Vagina (tissue), 2 donors: Measurements from ENCODE around the gene PKD1. TPM values are rescaled to one million over a fixed set of nuclear protein-coding genes. Genes with fewer than 3 reads are reported as not detected.

ENCODE experiments used
- DNase-seq, 2 donors: peaks; one replicate each; pipeline ENCODE4 v3.0.0-alpha.2; 2017; ENCODE audit errors: extremely low spot score in 2 of 2
- H3K27ac ChIP-seq: fragments of 200-600 bp; sonication (generic); one replicate; pipeline ENCODE4 v1.5.1; 2019
- H3K27me3 ChIP-seq: fragments of 200-600 bp; sonication (generic); one replicate; pipeline ENCODE4 v1.5.1; 2019
- H3K36me3 ChIP-seq, 2 donors: fragments of 200-600 bp; sonication (generic); one replicate each; pipeline ENCODE4 v1.5.1; 2017 to 2019
- H3K4me1 ChIP-seq: fragments of 200-600 bp; sonication (generic); one replicate; pipeline ENCODE4 v1.5.1; 2019
- H3K4me3 ChIP-seq, 2 donors: fragments of 200-600 bp; sonication (generic); 1 replicate in 1 of 2; 2 replicates in 1 of 2; pipeline ENCODE4 v1.5.1; 2016 to 2019
- H3K9me3 ChIP-seq: fragments of 200-600 bp; sonication (generic); one replicate; pipeline ENCODE4 v1.5.1; 2019
- CTCF ChIP-seq, 3 experiments: fragments of 450-650 bp in 2 of 3; fragments of 200-600 bp in 1 of 3; sonication (generic) in 1 of 3; IDR thresholded peaks; one replicate each; pipeline ENCODE4 v1.5.1; 2017 to 2019; ENCODE audit warnings: antibody characterized with exemption in 3 of 3, mild to moderate bottlenecking in 2 of 3, moderate library complexity in 2 of 3
- POLR2A ChIP-seq, 2 donors: fragments of 450-650 bp; IDR thresholded peaks; one replicate each; pipeline ENCODE4 v1.6.1; 2017; ENCODE audit warnings: antibody characterized with exemption in 2 of 2, mild to moderate bottlenecking in 2 of 2, moderate library complexity in 2 of 2
- POLR2AphosphoS5 ChIP-seq, 2 donors: sonication (generic); formaldehyde crosslinking; IDR thresholded peaks; one replicate each; pipeline ENCODE4 v1.9.0; 2017; ENCODE audit warnings: antibody characterized with exemption in 2 of 2, mild to moderate bottlenecking in 2 of 2, low read depth in 1 of 2; ENCODE audit not compliant: insufficient read depth in 1 of 2
- intact Hi-C: fragments of 100-400 bp; cut with DNase I; formaldehyde crosslinking; loops from one replicate; pipeline ENCODE4 v1.15.1; 2023
- total RNA-seq: library from RNA; depleted of rRNA; stranded (reverse); fragments of >200 nt; gene quantifications from one replicate; pipeline ENCODE4 v1.2.3, GENCODE V29; 2016

The PKD1 gene
- total RNA-seq, 1 donor from 2014 or later = 153 TPM

- peaks cover 0 to 75% of the 10 kb centered on the region in 2 donors for H3K36me3 ChIP-seq
- TF ChIP-seq POLR2AphosphoS5 (IDR thresholded peaks at IDR 0.05; ENCODE audit: insufficient read depth in 1 of 2, low read depth in 1 of 2) (no peak), CTCF (IDR thresholded peaks at IDR 0.05) (no peak), POLR2A (IDR thresholded peaks at IDR 0.05) (no peak)
- no peaks in the 10 kb centered on the region for H3K27me3 ChIP-seq
- peak overlapping the region; percentile 33 for H3K27ac ChIP-seq
- intact Hi-C loops = no loop called here
- no peak for DNase-seq
- H3K4me3 ChIP-seq = no peak overlapping the region
- peaks cover 17% of the 10 kb centered on the region for H3K4me1 ChIP-seq
- H3K9me3 ChIP-seq = no peaks in the 10 kb centered on the region
These were observed 44.7 kb downstream of the PKD1 start for GRCh38 chr16:2090777-2091546.

- peaks cover 0 to 70% of the 10 kb centered on the region in 2 donors for H3K36me3 ChIP-seq
- H3K27me3 ChIP-seq = no peaks in the 10 kb centered on the region
- H3K9me3 ChIP-seq = no peaks in the 10 kb centered on the region
- TF ChIP-seq POLR2A (IDR thresholded peaks at IDR 0.05) (no peak), CTCF (IDR thresholded peaks at IDR 0.05) (no peak), POLR2AphosphoS5 (IDR thresholded peaks at IDR 0.05; ENCODE audit: insufficient read depth in 1 of 2, low read depth in 1 of 2) (no peak)
- no peak overlapping the region for H3K4me3 ChIP-seq
- peak overlapping the region; percentile 33 for H3K27ac ChIP-seq
- H3K4me1 ChIP-seq = peaks cover 22% of the 10 kb centered on the region
- intact Hi-C loops = no loop called here
- DNase-seq = no peak
These were observed 45.3 kb downstream of the PKD1 start for GRCh38 chr16:2090481-2090776.

GRCh38 chr16:2089706-2090480 is 45.8 kb downstream of the PKD1 start:
- DNase-seq = no peak
- no peak for TF ChIP-seq POLR2A (IDR thresholded peaks at IDR 0.05)
- TF ChIP-seq CTCF (IDR thresholded peaks at IDR 0.05) = no peak
- TF ChIP-seq POLR2AphosphoS5 (IDR thresholded peaks at IDR 0.05; ENCODE audit: insufficient read depth in 1 of 2, low read depth in 1 of 2) = no peak
- H3K9me3 ChIP-seq = no peaks in the 10 kb centered on the region
- H3K4me1 ChIP-seq = peaks cover 27% of the 10 kb centered on the region
- H3K27ac ChIP-seq = peak overlapping the region; percentile 33
- H3K36me3 ChIP-seq = peaks cover 0 to 65% of the 10 kb centered on the region in 2 donors
- no peak overlapping the region for H3K4me3 ChIP-seq
- no peaks in the 10 kb centered on the region for H3K27me3 ChIP-seq
- intact Hi-C loops = no loop called here

GRCh38 chr16:2088759-2089358 is 46.8 kb downstream of the PKD1 start:
- intact Hi-C loops = no loop called here
- TF ChIP-seq CTCF (IDR thresholded peaks at IDR 0.05) = no peak
- no peak for TF ChIP-seq POLR2A (IDR thresholded peaks at IDR 0.05)
- TF ChIP-seq POLR2AphosphoS5 (IDR thresholded peaks at IDR 0.05; ENCODE audit: insufficient read depth in 1 of 2, low read depth in 1 of 2) = no peak
- H3K27ac ChIP-seq = no peak overlapping the region
- H3K36me3 ChIP-seq = peaks cover 0 to 56% of the 10 kb centered on the region in 2 donors
- peaks cover 38% of the 10 kb centered on the region for H3K4me1 ChIP-seq
- H3K27me3 ChIP-seq = no peaks in the 10 kb centered on the region
- no peak overlapping the region for H3K4me3 ChIP-seq
- no peaks in the 10 kb centered on the region for H3K9me3 ChIP-seq
- DNase-seq = no peak
